Trophoblast cell (in vitro differentiated cells and primary cell): ENCODE data around the gene UGT3A1.

ENCODE experiments used
- DNase-seq, 2 donors: peaks; one replicate each; pipeline ENCODE4 v3.0.0-alpha.2; 2016
- H2AFZ ChIP-seq: 2 replicates; pipeline ENCODE4 v1.6.1; 2013; ENCODE audit warnings: low read length, moderate library complexity, mild to moderate bottlenecking; ENCODE audit not compliant: insufficient read depth, poor library complexity
- H2AK5ac ChIP-seq: 2 replicates; pipeline ENCODE4 v1.6.1; 2013; ENCODE audit warnings: mild to moderate bottlenecking, low read length
- H2BK120ac ChIP-seq: 2 replicates; pipeline ENCODE4 v1.6.1; 2013; ENCODE audit warnings: low read length, mild to moderate bottlenecking, moderate library complexity; ENCODE audit not compliant: insufficient read depth, poor library complexity
- H2BK12ac ChIP-seq: 2 replicates; pipeline ENCODE4 v1.6.1; 2013; ENCODE audit warnings: mild to moderate bottlenecking, low read length, moderate library complexity
- H2BK5ac ChIP-seq: 2 replicates; pipeline ENCODE4 v1.6.1; 2013; ENCODE audit warnings: low read length, low read depth, moderate library complexity, mild to moderate bottlenecking; ENCODE audit not compliant: poor library complexity
- H3K14ac ChIP-seq: 2 replicates; pipeline ENCODE4 v1.6.1; 2013; ENCODE audit warnings: mild to moderate bottlenecking, low read length
- H3K18ac ChIP-seq: 2 replicates; pipeline ENCODE4 v1.6.1; 2013; ENCODE audit warnings: mild to moderate bottlenecking, low read length
- H3K23ac ChIP-seq: 2 replicates; pipeline ENCODE4 v1.6.1; 2013; ENCODE audit warnings: low read length
- H3K27ac ChIP-seq: 2 replicates; pipeline ENCODE4 v1.5.1; 2013; ENCODE audit warnings: low read depth, mild to moderate bottlenecking, inconsistent platforms, low read length, moderate library complexity
- H3K27me3 ChIP-seq: 2 replicates; pipeline ENCODE4 v1.6.1; 2013; ENCODE audit warnings: inconsistent platforms, mild to moderate bottlenecking, low read length, moderate library complexity; ENCODE audit not compliant: insufficient read depth
- H3K36me3 ChIP-seq, 2 experiments: 1 replicate in 1 of 2; 2 replicates in 1 of 2; pipeline ENCODE4 v1.6.1; 2013; ENCODE audit warnings: low read length in 2 of 2, mild to moderate bottlenecking in 2 of 2, moderate library complexity in 1 of 2; ENCODE audit not compliant: insufficient read depth in 2 of 2, control insufficient read depth in 1 of 2
- H3K4ac ChIP-seq: 2 replicates; pipeline ENCODE4 v1.6.1; 2013; ENCODE audit warnings: low read depth, mild to moderate bottlenecking, low read length, moderate library complexity
- H3K4me1 ChIP-seq, 2 experiments: 1 replicate in 1 of 2; 2 replicates in 1 of 2; pipeline ENCODE4 v1.6.1; 2013; ENCODE audit warnings: low read length in 2 of 2, mild to moderate bottlenecking in 2 of 2, moderate library complexity in 1 of 2; ENCODE audit not compliant: insufficient read depth in 2 of 2, control insufficient read depth in 1 of 2
- H3K4me2 ChIP-seq: 2 replicates; pipeline ENCODE4 v1.6.1; 2013; ENCODE audit warnings: inconsistent platforms, mild to moderate bottlenecking, low read length, moderate library complexity
- H3K4me3 ChIP-seq: 2 replicates; pipeline ENCODE4 v1.5.1; 2013; ENCODE audit warnings: mild to moderate bottlenecking, low read depth, low read length, inconsistent platforms
- H3K79me1 ChIP-seq: one replicate; pipeline ENCODE4 v1.6.1; 2013; ENCODE audit warnings: low read length
- H3K79me2 ChIP-seq: 2 replicates; pipeline ENCODE4 v1.6.1; 2013; ENCODE audit warnings: low read length, mild to moderate bottlenecking; ENCODE audit not compliant: control insufficient read depth, insufficient read depth, poor library complexity
- H3K9ac ChIP-seq: 2 replicates; pipeline ENCODE4 v1.6.1; 2013; ENCODE audit warnings: mild to moderate bottlenecking, low read length
- H3K9me3 ChIP-seq: 2 replicates; pipeline ENCODE4 v1.6.1; 2013; ENCODE audit warnings: low read depth, mild to moderate bottlenecking, control low read depth, inconsistent platforms, low read length; ENCODE audit not compliant: insufficient read depth
- H4K12ac ChIP-seq: 2 replicates; pipeline ENCODE4 v1.6.1; 2013; ENCODE audit warnings: low read depth, mild to moderate bottlenecking, low read length, moderate library complexity
- H4K8ac ChIP-seq: 2 replicates; pipeline ENCODE4 v1.6.1; 2013; ENCODE audit warnings: low read depth, mild to moderate bottlenecking, low read length, moderate library complexity
- H4K91ac ChIP-seq: one replicate; pipeline ENCODE4 v1.6.1; 2013; ENCODE audit warnings: low read depth, mild to moderate bottlenecking, low read length, moderate library complexity
- WGBS: extraction: QIAGEN DNeasy Blood & Tissue Kit; methylation state at CpG from one replicate; pipeline ENCODE4 v1.1.7; 2013; ENCODE audit warnings: missing lambda C conversion rate; ENCODE audit not compliant: insufficient read length, insufficient coverage; ENCODE audit errors: extremely low coverage; 5-methylcytosine and 5-hydroxymethylcytosine counted together

UGT3A1 gene

GRCh38 chr5:35971186-35971877 lies 19.9 kb downstream of the UGT3A1 start:
- no CpG with 5 or more reads among the region's 4 CpGs for WGBS
- Histone ChIP-seq H3K4me3 (no peak overlapping the region), H2AFZ (no peak overlapping the region), H3K9ac (peak overlapping the region; percentile 42), H3K18ac (no peak overlapping the region), H4K8ac (no peak overlapping the region), H3K27ac (peak overlapping the region; percentile 4), H4K12ac (no peak overlapping the region), H3K9me3 (no peaks in the 10 kb centered on the region), H3K14ac (no peak overlapping the region), H2BK5ac (peak overlapping the region; percentile 40), H2BK12ac (peak overlapping the region; percentile 70), H4K91ac (no peak overlapping the region), H3K36me3 (no peaks in the 10 kb centered on the region), H3K27me3 (no peaks in the 10 kb centered on the region), H2BK120ac (no peak overlapping the region), H3K79me1 (no peaks in the 10 kb centered on the region), H3K79me2 (no peaks in the 10 kb centered on the region), H3K4ac (no peak overlapping the region), H3K23ac (no peak overlapping the region), H3K4me1 (peaks cover 5% of the 10 kb centered on the region in 2 experiments), H3K4me2 (no peak overlapping the region), H2AK5ac (no peak overlapping the region)
- DNase-seq: peak; percentile 7 to 58

- Histone ChIP-seq H3K9ac (no peak overlapping the region), H3K4me2 (no peak overlapping the region), H4K91ac (peak overlapping the region; percentile 40), H3K18ac (no peak overlapping the region), H2BK120ac (peak overlapping the region; percentile 79), H3K79me1 (peaks cover 3% of the 10 kb centered on the region), H3K36me3 (peaks cover 0 to 2% of the 10 kb centered on the region in 2 experiments), H3K4ac (no peak overlapping the region), H3K79me2 (no peaks in the 10 kb centered on the region), H3K27me3 (no peaks in the 10 kb centered on the region), H3K4me3 (no peak overlapping the region), H4K12ac (no peak overlapping the region), H3K23ac (no peak overlapping the region), H3K9me3 (peaks cover 5% of the 10 kb centered on the region), H3K27ac (no peak overlapping the region), H2AFZ (no peak overlapping the region), H2BK5ac (peak overlapping the region; percentile 48), H2BK12ac (peak overlapping the region; percentile 74), H3K14ac (no peak overlapping the region), H2AK5ac (peak overlapping the region; percentile 83), H3K4me1 (peaks cover 2 to 4% of the 10 kb centered on the region in 2 experiments), H4K8ac (peak overlapping the region; percentile 43)
- peak in 1 of 2 donors; percentile 40 for DNase-seq
- no CpG with 5 or more reads among the region's 8 CpGs for WGBS
Measured at GRCh38 chr5:35963381-35963843, 27.8 kb downstream of the UGT3A1 start.

- no peak overlapping the region for H3K4me2 ChIP-seq
- no peak overlapping the region for H3K9ac ChIP-seq
- H3K27ac ChIP-seq: no peak overlapping the region
- no peak overlapping the region for H4K8ac ChIP-seq
- no peak overlapping the region for H4K12ac ChIP-seq
- H3K9me3 ChIP-seq: peaks cover 5% of the 10 kb centered on the region
- H3K18ac ChIP-seq: no peak overlapping the region
- H2BK5ac ChIP-seq: no peak overlapping the region
- no peak overlapping the region for H3K4me3 ChIP-seq
- peaks cover 2 to 4% of the 10 kb centered on the region in 2 experiments for H3K4me1 ChIP-seq
- no peak overlapping the region for H2BK12ac ChIP-seq
- no peaks in the 10 kb centered on the region for H3K27me3 ChIP-seq
- peaks cover 0 to 2% of the 10 kb centered on the region in 2 experiments for H3K36me3 ChIP-seq
- H3K79me2 ChIP-seq: no peaks in the 10 kb centered on the region
- H3K14ac ChIP-seq: no peak overlapping the region
- no CpG with 5 or more reads among the region's 7 CpGs for WGBS
- no peak for DNase-seq
- peaks cover 3% of the 10 kb centered on the region for H3K79me1 ChIP-seq
- H3K23ac ChIP-seq: no peak overlapping the region
- H3K4ac ChIP-seq: no peak overlapping the region
- no peak overlapping the region for H4K91ac ChIP-seq
- no peak overlapping the region for H2BK120ac ChIP-seq
- no peak overlapping the region for H2AFZ ChIP-seq
- no peak overlapping the region for H2AK5ac ChIP-seq
Measured at GRCh38 chr5:35960328-35960727, 30.9 kb downstream of the UGT3A1 start.

GRCh38 chr5:35956429-35956828 lies 34.8 kb downstream of the UGT3A1 start:
- Histone ChIP-seq H2AK5ac (no peak overlapping the region), H3K4me1 (peaks cover 0 to 2% of the 10 kb centered on the region in 2 experiments), H3K79me1 (no peaks in the 10 kb centered on the region), H4K12ac (no peak overlapping the region), H3K36me3 (no peaks in the 10 kb centered on the region), H2BK12ac (no peak overlapping the region), H3K18ac (no peak overlapping the region), H3K4me3 (no peak overlapping the region), H4K91ac (no peak overlapping the region), H3K4ac (no peak overlapping the region), H3K27me3 (no peaks in the 10 kb centered on the region), H3K14ac (no peak overlapping the region), H3K9me3 (peaks cover 2% of the 10 kb centered on the region), H4K8ac (no peak overlapping the region), H3K23ac (no peak overlapping the region), H2BK5ac (no peak overlapping the region), H3K4me2 (no peak overlapping the region), H2AFZ (no peak overlapping the region), H3K9ac (no peak overlapping the region), H2BK120ac (no peak overlapping the region), H3K27ac (no peak overlapping the region), H3K79me2 (no peaks in the 10 kb centered on the region)
- no CpG with 5 or more reads among the region's 1 CpG for WGBS
- DNase-seq: no peak
